A673 (cell line): Measurements from ENCODE around the gene CCDC149. TPM values are rescaled to one million over a fixed set of nuclear protein-coding genes. Genes with fewer than 3 reads are reported as not detected.

Experiments used
- BruUV-seq: library from RNA; stranded (reverse); fragments of 400-500 nt; replicated peaks from 2 replicates; lab custom pipeline; 2021; lab: Mats Ljungman, UMichigan
- CTCF ChIA-PET: fragments of 300-600 bp; sonication (Branson Sonifier 250); formaldehyde crosslinking; loops from one replicate; lab custom pipeline; 2022; ENCODE audit warnings: antibody characterized with exemption; lab: Charles Lee
- POLR2A ChIA-PET: fragments of 300-600 bp; sonication (Branson Sonifier 250); formaldehyde crosslinking; loops from one replicate; lab custom pipeline; 2022; ENCODE audit warnings: antibody characterized with exemption; ENCODE audit not compliant: low non-redundant PET; lab: Charles Lee
- DNase-seq: peaks from one replicate; pipeline ENCODE4 v3.0.0-alpha.2; 2015; ENCODE audit warnings: low spot score
- H3K27ac ChIP-seq: fragments of 200-600 bp; sonication (generic); 2 replicates; pipeline ENCODE4 v1.5.1; 2016; ENCODE audit warnings: mixed run types, low read depth, mild to moderate bottlenecking, mixed read lengths, antibody characterized with exemption, low read length; ENCODE audit not compliant: poor library complexity, severe bottlenecking
- H3K27me3 ChIP-seq: fragments of 200-600 bp; sonication (generic); replicated peaks from 2 replicates; pipeline ENCODE4 v1.6.1; 2017; ENCODE audit warnings: mixed run types, low read depth, mild to moderate bottlenecking, mixed read lengths, antibody characterized with exemption, low read length; ENCODE audit not compliant: insufficient read depth, poor library complexity
- H3K36me3 ChIP-seq: fragments of 200-600 bp; sonication (generic); 2 replicates; pipeline ENCODE4 v1.6.1; 2016; ENCODE audit warnings: mixed run types, mild to moderate bottlenecking, mixed read lengths, antibody characterized with exemption, low read length; ENCODE audit not compliant: insufficient read depth, poor library complexity, severe bottlenecking
- H3K4me1 ChIP-seq: fragments of 200-600 bp; sonication (generic); 2 replicates; pipeline ENCODE4 v1.6.1; 2017; ENCODE audit warnings: mixed run types, mild to moderate bottlenecking, mixed read lengths, antibody characterized with exemption, low read length; ENCODE audit not compliant: insufficient read depth, poor library complexity, severe bottlenecking
- H3K4me3 ChIP-seq: fragments of 200-600 bp; sonication (generic); 2 replicates; pipeline ENCODE4 v1.5.1; 2016; ENCODE audit warnings: low read depth, mixed run types, mild to moderate bottlenecking, mixed read lengths, low read length; ENCODE audit not compliant: poor library complexity, severe bottlenecking
- H3K9me3 ChIP-seq: fragments of 200-600 bp; sonication (generic); 2 replicates; pipeline ENCODE4 v1.6.1; 2016; ENCODE audit warnings: mixed run types, low read depth, mild to moderate bottlenecking, mixed read lengths, antibody characterized with exemption, low read length; ENCODE audit not compliant: poor library complexity, severe bottlenecking
- CTCF ChIP-seq: fragments of 300-800, 200-600 bp; sonication (generic); conservative IDR thresholded peaks from 2 replicates; pipeline ENCODE4 v1.5.1; 2017; ENCODE audit warnings: low read depth, mild to moderate bottlenecking, antibody characterized with exemption, low read length, moderate library complexity, mixed read lengths
- EZH2 ChIP-seq: fragments of 200-600 bp; sonication (generic); IDR thresholded peaks from 2 replicates; pipeline ENCODE4 v1.6.1; 2017; ENCODE audit warnings: borderline replicate concordance, low read depth, mild to moderate bottlenecking, mixed read lengths, antibody characterized with exemption, low read length; ENCODE audit not compliant: poor library complexity, severe bottlenecking
- intact Hi-C: fragments of 100-400 bp; cut with micrococcal nuclease; formaldehyde crosslinking; loops from one replicate; pipeline ENCODE4 v1.10.0; 2022; ENCODE audit not compliant: unreplicated experiment
- total RNA-seq: library from RNA; stranded (reverse); gene quantifications from 2 replicates; pipeline ENCODE4 v1.2.3, GENCODE V29; 2021

CCDC149 gene
- total RNA-seq, 1 experiment from 2014 or later: 2.8 TPM

- H3K4me1 ChIP-seq: no peaks in the 10 kb centered on the region
- no peaks in the 10 kb centered on the region for H3K27me3 ChIP-seq
- ChIA-PET POLR2A (no interaction called here), CTCF (no interaction called here)
- TF ChIP-seq CTCF (no peak), EZH2 (no peak)
- no TSS peak for BruUV-seq
- intact Hi-C loops: no loop called here
- no peak for DNase-seq
- H3K36me3 ChIP-seq: no peaks in the 10 kb centered on the region
- no peaks in the 10 kb centered on the region for H3K9me3 ChIP-seq
- no peak overlapping the region for H3K27ac ChIP-seq
- H3K4me3 ChIP-seq: no peak overlapping the region
These were observed 148.5 kb downstream of the CCDC149 start for GRCh38 chr4:24764345-24764744.

- Histone ChIP-seq H3K4me1 (no peaks in the 10 kb centered on the region), H3K4me3 (no peak overlapping the region), H3K27ac (no peak overlapping the region), H3K27me3 (no peaks in the 10 kb centered on the region), H3K36me3 (no peaks in the 10 kb centered on the region), H3K9me3 (no peaks in the 10 kb centered on the region)
- BruUV-seq: no TSS peak
- TF ChIP-seq EZH2 (no peak), CTCF (no peak)
- intact Hi-C loops: no loop called here
- peak; percentile 34 for DNase-seq
- CTCF ChIA-PET: no interaction called here
- POLR2A ChIA-PET: no interaction called here
These were observed 149.1 kb downstream of the CCDC149 start for GRCh38 chr4:24763631-24764297.

Other genes with a start within 250 kb of the CCDC149 start
- gene SOD3, start 117.5 kb downstream of the CCDC149 start, total RNA-seq: not detected in 2 replicates
- 0.43 TPM in 1 of 2 replicates, not detected in the other for gene LGI2, start 117.9 kb upstream of the CCDC149 start, total RNA-seq
- gene SEPSECS, start 247.4 kb upstream of the CCDC149 start, total RNA-seq: 11.6 and 12.9 TPM in 2 replicates